Forelimb muscle (tissue), 1 donor: ENCODE measurements around the gene RFT1. TPM values are rescaled to one million over a fixed set of nuclear protein-coding genes. Genes with fewer than 3 reads are reported as not detected.

Experiments
- DNase-seq: peaks from one replicate; pipeline ENCODE4 v3.0.0-alpha.2; 2013; ENCODE audit warnings: low read depth
- polyA plus RNA-seq: library from polyadenylated mRNA; unstranded; fragments of 120-200 nt; gene quantifications from one replicate; pipeline ENCODE4 v1.2.1, GENCODE V29; 2013; ENCODE audit not compliant: insufficient read length

RFT1 gene, protein sequence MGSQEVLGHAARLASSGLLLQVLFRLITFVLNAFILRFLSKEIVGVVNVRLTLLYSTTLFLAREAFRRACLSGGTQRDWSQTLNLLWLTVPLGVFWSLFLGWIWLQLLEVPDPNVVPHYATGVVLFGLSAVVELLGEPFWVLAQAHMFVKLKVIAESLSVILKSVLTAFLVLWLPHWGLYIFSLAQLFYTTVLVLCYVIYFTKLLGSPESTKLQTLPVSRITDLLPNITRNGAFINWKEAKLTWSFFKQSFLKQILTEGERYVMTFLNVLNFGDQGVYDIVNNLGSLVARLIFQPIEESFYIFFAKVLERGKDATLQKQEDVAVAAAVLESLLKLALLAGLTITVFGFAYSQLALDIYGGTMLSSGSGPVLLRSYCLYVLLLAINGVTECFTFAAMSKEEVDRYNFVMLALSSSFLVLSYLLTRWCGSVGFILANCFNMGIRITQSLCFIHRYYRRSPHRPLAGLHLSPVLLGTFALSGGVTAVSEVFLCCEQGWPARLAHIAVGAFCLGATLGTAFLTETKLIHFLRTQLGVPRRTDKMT
- 9.4 TPM for polyA plus RNA-seq

DNA sequence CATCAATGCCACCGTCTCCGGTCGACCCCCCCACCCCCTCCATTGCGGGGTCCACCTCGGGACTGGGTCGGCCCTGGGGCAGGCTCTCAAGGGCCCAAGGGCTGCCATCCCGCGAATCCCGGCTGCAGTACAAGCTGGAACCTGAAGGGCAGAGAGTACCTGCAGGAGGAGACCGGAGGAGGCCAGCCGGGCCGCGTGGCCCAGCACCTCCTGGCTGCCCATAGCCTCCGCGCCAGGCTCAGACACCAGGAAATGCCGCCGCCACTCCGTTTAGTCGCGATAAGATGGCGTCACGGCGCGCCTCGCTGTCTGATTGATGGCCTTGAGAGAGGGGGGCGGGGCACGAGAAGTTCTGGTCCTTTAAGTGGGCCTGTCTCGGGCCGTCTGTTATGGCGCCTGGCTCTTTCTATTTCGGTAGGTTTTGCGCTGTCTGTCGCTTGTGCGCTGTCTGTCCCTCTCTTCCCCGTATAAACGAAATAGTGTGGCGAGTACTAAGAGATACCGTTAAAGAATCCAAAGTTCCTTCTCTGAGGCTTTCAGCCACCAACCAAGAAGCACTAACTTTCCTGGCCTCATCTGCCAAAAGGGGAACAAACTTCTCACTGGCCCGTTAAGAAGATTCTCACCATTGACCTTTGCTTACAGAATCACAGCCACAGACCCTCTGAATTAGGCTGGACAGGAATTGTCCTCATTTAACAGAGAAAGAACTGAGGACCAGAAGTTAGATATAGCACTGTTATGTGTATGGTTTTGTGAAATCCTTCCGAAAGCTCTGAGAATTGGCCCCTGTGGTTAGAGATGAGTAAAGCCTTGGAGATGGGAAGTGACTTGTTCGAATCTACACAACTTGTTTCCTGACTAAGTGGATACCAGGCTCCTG, at the start of gene RFT1:
TSS of gene RFT1 (minus strand) at position 257 of the 883 bp plus-strand sequence. CDS start at position 222, 35 bp downstream.
- peak; percentile 88 for DNase-seq

DNA sequence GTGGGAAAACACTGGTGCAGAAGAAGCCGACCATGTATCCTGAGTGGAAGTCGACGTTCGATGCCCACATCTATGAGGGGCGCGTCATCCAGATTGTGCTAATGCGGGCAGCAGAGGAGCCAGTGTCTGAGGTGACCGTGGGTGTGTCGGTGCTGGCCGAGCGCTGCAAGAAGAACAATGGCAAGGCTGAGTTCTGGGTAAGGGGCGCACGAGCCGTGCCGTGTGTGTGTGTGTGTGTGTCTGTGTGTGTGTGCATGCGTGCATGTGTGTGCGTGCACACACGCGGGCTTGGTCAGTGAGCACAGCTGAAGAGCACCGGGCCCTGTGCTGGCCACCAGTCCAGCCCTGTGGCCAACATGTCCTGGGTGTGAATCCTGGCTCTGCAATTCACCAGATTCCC, 49.3 kb upstream of the RFT1 start:
- no peak for DNase-seq

GRCh38 chr3:53178246-53178645, 48.0 kb upstream of the RFT1 start:
- no peak for DNase-seq

- DNase-seq, result no peak
These were observed 45.6 kb upstream of the RFT1 start for GRCh38 chr3:53175613-53176540.

- no peak for DNase-seq
These were observed 44.4 kb upstream of the RFT1 start for GRCh38 chr3:53174346-53175250.

- no peak for DNase-seq
These were observed 42.9 kb upstream of the RFT1 start for GRCh38 chr3:53173107-53173506.

DNA sequence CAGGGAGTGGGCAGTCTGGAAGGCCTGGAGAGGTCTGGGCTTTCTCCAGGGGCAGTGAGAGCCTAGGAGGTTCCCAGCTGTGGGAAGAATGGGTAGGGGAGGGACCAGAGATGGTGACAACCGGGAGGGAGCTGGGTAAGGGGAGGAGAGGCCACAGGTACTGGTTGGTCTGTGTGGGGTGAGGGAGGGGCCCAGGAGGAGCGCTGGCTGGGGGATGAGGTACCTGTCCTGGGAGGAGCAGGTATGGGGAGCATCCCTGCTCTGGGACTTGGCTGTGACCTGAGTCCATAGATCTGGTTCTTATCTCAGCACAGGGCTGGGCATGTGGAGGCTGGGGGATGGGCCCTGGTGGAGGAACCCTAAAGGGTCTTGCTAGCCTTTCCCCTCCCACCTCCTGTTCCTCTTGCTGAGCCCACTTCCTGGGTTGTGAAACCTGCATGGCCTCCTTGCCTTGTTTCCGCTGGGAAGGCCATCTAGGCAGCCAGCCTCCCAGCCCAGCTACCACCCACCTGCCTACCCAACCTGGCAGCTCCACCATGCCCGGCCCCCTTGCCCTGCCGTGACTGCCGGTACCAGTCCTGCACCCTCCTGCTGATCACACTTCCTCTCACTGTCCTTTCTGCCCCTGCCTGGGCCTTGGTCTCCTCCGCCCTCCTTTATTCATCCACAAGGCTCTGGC, 41.7 kb upstream of the RFT1 start:
- DNase-seq, result no peak

- DNase-seq, result no peak
These were observed 40.8 kb upstream of the RFT1 start for GRCh38 chr3:53171064-53171418.

- DNase-seq, result no peak
These were observed 40.3 kb upstream of the RFT1 start for GRCh38 chr3:53170325-53171063.

DNA sequence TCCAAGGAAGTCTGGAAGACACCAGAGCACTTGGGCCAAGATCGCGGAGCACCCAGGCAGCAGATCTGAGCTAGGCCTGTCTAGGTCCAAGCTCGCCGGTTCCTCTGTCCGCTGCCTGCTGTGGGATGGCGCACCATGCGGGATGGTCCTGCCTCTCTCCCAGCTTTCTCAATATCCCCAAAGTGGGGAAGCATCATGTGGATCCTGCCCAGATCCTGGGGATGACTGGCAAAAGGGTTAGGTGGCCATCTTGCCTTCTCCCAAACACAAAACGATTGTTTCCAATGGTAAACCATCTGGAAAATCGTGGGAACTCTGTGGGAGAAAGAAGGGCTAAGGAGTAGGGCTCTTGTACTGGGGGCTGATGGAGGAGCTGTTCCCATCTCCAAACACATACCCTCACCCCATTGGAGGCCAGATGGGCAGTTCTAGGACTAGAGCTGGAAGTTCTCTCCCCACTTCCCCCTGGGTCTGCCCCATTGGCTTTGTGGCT, 39.6 kb upstream of the RFT1 start:
- no peak for DNase-seq

DNA sequence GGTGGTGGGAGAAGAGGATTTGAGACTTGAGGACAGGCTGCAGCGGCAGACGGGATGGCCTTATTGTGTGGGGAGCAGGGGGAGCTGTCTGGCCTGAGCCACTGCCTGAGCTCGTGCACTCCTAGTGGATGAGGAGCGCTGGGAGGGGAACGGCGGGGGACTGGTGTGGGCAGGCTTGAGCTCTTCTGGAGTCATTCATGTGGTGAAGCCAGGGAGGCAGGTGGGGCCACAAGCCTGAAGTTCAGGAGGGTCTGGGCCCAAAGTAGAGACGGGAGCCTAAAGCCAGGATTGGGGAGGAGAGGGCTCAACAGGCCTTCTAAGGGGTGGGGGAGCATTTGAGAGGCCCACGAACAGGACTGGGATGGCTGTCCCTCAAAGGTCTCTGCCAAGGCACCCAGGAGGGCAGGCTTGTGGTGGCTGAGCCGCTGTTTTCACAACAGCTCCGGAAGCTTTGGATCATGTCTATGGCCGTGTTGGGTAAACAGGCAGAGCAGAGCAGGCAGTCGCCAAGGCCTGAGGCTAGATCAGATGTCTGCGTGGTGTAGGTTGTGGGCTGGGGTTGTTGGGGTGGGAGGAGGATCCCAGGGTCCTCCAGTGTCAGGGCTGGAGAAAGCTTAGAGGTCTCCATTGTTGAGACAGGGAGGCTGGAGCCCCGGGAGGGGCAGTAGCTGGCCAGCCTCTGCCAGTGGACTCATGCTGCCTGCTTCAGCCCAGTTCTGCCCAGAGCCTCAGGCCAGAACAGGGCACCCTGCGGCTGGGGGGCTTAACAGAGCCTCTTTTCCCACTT, 39.0 kb upstream of the RFT1 start:
- no peak for DNase-seq

DNA sequence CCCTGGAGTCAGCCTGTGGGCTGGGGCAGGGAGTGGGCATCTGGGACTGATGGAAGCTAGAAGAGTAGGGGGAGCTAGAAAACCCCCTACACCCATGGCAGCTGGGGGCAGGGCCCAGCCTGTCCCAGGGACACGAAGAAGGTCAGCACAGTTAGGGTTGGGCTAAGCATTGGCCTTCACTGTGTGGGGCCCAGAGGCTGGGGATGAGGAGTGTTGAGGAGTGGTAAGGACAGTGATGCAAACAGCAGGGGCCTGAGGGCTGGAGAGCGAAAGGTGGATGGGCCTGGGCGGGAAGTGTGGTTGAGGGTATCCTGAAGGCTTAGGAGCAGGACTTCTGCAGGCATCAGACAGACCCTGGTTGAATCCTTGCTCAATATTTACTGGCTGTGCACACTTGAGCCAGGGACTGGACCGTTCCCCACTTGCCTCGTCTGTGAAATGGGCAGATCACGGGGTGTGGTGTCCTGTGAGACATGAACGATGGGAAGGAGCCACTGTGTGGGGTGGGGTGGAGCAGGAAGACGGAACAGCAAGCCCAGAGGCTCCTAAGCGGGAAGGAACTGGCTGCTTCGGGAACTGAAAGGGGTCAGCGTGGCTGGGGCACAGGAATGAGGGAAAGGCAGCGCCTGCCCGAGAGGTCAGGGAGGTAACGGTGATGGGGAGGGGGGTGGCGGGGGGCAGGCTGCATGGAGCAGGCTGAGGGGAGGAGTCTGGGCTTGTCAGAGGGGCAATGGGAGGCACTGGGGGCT, 38.1 kb upstream of the RFT1 start:
- DNase-seq, result no peak

- DNase-seq, result no peak
These were observed 37.4 kb upstream of the RFT1 start for GRCh38 chr3:53167418-53168174.

GRCh38 chr3:53166781-53167291, 36.6 kb upstream of the RFT1 start:
- no peak for DNase-seq

GRCh38 chr3:53166206-53166605, 36.0 kb upstream of the RFT1 start:
- no peak for DNase-seq

DNA sequence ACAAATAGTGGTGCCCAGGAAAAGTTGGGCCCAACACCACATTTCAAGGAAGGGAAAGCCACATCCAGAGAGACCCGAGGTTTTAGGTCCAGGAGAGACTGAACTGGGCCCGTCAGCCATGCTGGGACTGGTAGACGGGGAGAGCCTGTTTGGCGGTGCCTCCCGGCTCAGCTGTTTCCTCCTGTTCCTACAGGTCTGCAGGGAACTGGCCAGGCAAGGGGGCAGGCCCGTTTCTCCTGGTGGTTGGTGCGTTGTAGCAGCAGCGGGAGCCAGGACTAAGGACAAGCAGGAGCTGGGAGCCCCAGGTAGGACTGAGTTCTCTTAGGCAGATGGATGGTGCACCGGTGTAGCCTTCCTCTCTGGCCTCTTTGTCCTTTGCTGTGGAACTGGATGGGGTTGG, 34.7 kb upstream of the RFT1 start:
- DNase-seq, result no peak
